Inflammatory macrophage treated with lipopolysaccharide for 4 hours (primary cell): ENCODE data around the gene KCNH2.

ENCODE experiments used
- DNase-seq: peaks from one replicate; pipeline ENCODE4 v3.0.0-alpha.2; 2020

The KCNH2 gene

DNA sequence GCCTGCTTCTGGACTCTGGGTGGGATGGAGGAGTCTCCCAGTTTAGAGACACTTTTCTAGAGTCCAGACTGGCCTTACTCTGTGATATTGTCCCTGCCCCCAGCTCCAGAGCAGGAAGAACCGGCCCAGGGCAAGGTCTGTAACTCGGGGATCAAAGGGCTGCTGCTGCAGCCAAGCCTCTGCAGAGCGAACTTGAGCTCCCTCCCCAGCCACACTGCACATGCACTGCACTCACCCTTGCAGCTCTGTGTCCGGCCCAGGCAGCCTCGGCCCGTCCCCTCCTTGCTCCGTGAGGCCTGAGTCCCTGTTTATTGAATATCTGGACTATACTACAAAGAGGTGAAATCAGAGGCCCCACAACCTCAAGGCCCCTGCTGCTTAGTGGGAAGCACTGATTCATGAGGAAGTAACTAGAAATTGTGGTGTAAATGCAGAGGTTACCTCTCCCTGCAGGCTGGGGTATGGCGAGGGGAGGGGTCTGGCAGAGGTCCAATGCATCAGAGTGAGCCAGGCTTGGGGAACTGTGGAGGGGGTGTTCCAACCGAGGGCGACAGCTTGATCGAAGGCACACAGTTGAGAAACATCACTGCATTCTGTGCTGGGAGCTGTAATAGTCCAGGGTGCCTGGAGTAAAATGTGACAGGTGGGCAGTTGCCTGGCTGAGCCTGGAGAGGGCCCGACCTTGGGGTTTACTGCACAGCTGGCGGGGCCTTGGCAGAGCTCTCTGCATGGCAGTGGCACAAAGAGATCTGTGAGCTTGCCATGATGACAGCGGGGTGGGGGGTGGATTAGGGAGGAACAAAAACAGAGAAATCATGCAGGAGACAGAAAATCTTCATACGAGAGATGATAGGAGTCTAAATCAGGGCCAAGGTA, 76.7 kb downstream of the KCNH2 start:
- no peak for DNase-seq

DNA sequence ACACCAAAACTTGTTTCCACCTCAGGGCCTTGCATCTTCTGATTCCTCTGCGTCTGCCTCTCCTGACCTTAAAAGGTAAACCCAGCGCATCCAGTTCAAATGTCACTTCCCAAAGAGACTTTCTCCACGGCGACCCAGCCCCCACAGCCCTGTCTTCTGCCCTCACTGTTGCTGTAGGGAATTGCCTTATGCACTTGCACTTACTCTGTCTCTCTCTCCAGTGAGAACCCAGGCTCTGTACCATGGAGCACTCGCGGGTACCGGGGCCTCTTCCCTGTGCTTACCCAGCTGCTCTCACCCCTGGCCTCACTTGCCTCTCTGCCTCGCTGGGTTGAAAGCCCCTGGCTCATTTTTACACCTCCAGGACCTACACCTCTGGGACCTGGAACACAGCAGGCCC, 77.4 kb downstream of the KCNH2 start:
- no peak for DNase-seq

DNA sequence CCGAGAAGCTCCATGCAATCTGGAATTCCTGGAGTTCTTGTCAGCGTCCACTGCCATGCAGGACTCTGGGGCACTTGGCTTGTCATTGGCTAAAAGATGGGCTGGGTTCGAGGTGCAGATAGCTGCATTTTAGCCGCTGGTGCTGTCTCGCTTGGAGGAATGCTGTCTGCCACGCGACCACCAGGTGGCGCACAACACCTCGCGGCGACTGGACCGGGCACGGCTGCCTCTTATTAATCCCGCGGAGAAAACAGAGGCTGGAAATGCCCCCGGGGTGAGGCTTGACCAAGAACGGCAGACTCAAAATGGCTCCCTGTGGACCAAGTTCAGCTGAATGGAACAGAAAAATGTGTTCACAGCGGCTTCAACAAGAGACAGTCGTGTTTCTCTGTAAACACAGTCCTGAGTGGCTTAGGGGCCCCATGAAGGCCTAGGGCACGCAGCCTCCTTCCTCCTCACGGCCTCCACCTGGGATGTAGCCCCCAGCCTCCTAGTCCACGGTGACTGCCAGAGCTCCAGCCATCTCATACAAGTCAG, 79.6 kb downstream of the KCNH2 start:
- peak; percentile 55 for DNase-seq

DNA sequence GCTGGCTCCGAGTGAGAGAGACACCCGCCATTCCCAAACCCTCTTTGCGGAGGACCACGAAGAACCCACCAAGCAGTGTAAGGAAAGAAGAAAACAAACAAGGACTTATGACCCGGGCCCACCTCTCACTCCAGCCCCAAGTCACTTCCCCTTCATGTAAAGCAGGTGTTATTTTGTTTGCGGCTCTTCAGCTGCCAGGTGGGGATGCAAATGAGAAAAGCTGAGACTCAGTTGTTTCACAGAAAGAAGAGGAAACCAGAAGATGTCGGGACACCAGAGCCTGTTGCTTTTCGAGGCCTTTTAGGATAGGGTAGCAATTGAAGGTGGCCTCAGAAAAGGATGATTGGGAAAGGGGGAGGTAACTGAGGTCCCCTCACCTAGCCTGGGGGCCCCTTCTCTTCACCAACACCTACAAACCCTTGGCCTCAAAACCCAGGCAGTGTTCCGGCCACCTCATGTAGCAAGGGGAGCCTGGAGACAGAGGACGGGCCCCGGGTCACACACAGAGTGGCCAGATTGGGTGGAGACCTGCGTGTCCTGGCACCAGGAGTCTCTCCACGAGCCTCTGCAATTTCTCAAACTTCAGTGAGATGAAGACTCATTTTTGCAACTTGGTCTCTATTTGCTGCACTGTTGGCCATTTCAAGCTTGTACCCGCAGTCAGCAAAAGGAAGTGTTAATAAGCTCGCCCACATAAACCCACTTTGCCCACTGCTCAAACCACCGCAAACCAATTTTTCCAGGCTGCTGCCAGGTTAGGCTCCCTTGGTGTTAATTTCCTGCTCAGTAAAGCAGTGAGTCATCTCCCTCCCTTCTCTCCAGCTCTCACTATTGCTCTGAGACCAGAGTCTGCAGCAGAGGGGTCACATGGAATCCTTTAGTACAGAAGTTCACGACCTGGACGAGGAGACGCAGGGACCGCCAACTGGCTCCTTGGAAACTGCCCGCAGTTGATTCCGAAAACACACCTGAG, 80.3 kb downstream of the KCNH2 start:
- DNase-seq, result no peak

DNA sequence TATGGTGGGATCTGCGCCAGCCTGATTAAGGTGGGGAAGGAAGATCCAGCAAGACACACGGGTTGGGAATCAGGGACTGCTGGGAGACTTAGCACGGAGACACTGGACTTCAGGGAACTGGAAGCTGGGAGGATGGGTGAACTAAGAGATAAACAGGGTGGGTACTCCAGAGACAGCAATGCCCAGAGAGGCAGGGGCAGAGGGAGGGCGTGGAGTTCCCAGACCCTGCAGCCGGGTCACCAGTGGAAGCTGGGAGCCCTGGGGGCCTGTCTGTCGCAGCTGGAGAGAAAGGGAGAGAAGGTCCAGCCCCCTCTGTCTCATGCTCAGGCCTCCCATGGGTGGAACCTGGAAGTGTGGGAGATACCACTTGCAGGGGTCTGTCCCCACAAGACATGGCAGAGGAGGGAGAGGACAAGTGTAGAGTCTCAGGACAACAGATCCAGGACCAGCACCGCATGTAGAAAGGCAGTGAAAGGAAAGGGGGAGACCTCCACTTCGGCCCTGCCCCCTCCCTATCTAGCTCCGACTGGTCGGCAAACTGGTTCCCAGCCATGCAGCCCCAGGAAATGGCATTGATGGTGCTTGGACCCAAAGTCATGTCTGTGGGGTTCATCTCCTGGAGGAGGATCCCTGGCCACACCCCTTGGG, 81.4 kb downstream of the KCNH2 start:
- no peak for DNase-seq

DNA sequence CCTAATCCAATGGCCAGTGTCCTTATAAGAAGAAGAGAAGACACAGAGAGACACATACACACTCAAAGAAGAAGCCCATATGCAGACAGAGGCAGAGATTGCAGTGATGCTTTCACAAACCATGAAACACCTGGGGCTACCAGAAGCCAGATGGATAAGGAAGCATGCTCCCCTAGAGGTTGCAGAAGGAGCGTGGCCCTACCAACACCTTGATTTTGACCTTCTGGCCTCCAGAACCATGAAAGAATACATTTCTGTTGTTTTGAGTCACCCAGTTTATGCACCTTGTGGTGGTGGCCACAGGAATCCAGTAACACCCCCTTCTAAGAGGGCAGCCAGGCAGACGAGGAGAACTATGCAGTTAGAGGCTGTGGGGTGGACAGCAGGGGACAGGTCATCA, 82.3 kb downstream of the KCNH2 start:
- DNase-seq, result no peak
